Stimulated activated CD4-positive, alpha-beta T cell treated with anti-CD3 and anti-CD28 coated beads, Interleukin-2, amount 100 ng/mL, for 48 hours (primary cell): ENCODE measurements around the gene KIAA0232.
"Not testable (repeated sequence)": the region's sequence is repeated elsewhere in the genome, so short reads cannot be mapped to it uniquely, and the experiment has no call there.

Experiments
- DNase-seq, 2 donors: peaks; one replicate each; pipeline ENCODE4 v3.0.0-alpha.2; 2020

KIAA0232 gene

GRCh38 chr4:6905516-6906445, 123.3 kb downstream of the KIAA0232 start:
- DNase-seq: no peak

- DNase-seq: not testable (repeated sequence)
Observed at GRCh38 chr4:6906486-6906885, 124.0 kb downstream of the KIAA0232 start.

- DNase-seq: no peak
Observed at GRCh38 chr4:6907658-6908191, 125.2 kb downstream of the KIAA0232 start.

GRCh38 chr4:6908432-6909112, 126.0 kb downstream of the KIAA0232 start:
- no peak for DNase-seq

GRCh38 chr4:6909113-6909969, 126.8 kb downstream of the KIAA0232 start, which contains the start of gene TBC1D14:
TBC1D14 (plus strand) TSS chr4:6909826; CDS start chr4:6923390, 13,564 bp downstream.
- peak; percentile 77 to 89 for DNase-seq

GRCh38 chr4:6909970-6910339, 127.4 kb downstream of the KIAA0232 start:
- DNase-seq: peak in 1 of 2 donors; percentile 51

- no peak for DNase-seq
Observed at GRCh38 chr4:6910340-6910959, 127.9 kb downstream of the KIAA0232 start.

- no peak for DNase-seq
Observed at GRCh38 chr4:6910960-6911874, 128.7 kb downstream of the KIAA0232 start.

- DNase-seq: not testable (repeated sequence)
Observed at GRCh38 chr4:6911917-6912316, 129.4 kb downstream of the KIAA0232 start.

GRCh38 chr4:6912441-6912840, 129.9 kb downstream of the KIAA0232 start:
- DNase-seq: no peak

- no peak for DNase-seq
Observed at GRCh38 chr4:6913350-6913905, 130.9 kb downstream of the KIAA0232 start.

- DNase-seq: no peak
Observed at GRCh38 chr4:6914448-6914847, 131.9 kb downstream of the KIAA0232 start.

GRCh38 chr4:6915041-6916005, 132.8 kb downstream of the KIAA0232 start:
- no peak for DNase-seq

- DNase-seq: no peak
Observed at GRCh38 chr4:6916069-6916586, 133.6 kb downstream of the KIAA0232 start.

- peak in 1 of 2 donors; percentile 47 for DNase-seq
Observed at GRCh38 chr4:6916587-6917460, 134.3 kb downstream of the KIAA0232 start.

GRCh38 chr4:6917461-6918271, 135.1 kb downstream of the KIAA0232 start:
- peak in 1 of 2 donors; percentile 41 for DNase-seq

GRCh38 chr4:6918338-6918737, 135.8 kb downstream of the KIAA0232 start:
- no peak for DNase-seq
